ENCODE data around the gene MRNIP. TPM values are rescaled to one million over a fixed set of nuclear protein-coding genes. Genes with fewer than 3 reads are reported as not detected.
"Not testable (repeated sequence)": the region's sequence is repeated elsewhere in the genome, so short reads cannot be mapped to it uniquely, and the experiment has no call there.

The MRNIP gene
- polyA plus RNA-seq, 1 donor: 50.5 TPM

GRCh38 chr5:179841621-179842020 is 17.0 kb downstream of the MRNIP start:
- no peak for DNase-seq

DNA sequence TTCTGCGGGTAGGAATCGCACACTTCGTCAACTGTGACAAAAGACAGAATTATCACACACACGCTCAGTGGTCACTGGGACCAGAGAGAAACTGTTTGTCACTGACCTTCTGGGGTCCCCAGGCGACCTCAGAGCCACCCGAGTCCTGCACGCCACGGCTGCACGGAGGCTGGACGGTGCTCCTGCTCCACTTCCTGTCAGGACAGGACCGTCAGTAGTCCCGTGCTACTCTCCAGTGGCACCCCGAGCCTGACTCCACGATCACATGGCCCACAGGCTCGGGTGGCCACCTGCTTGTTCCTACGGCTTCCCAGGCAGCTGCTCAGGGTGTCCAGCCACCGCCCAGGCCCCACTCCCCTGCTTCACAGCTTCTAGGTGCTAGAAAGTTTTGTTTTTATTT is 17.9 kb downstream of the MRNIP start:
- DNase-seq: no peak

DNA sequence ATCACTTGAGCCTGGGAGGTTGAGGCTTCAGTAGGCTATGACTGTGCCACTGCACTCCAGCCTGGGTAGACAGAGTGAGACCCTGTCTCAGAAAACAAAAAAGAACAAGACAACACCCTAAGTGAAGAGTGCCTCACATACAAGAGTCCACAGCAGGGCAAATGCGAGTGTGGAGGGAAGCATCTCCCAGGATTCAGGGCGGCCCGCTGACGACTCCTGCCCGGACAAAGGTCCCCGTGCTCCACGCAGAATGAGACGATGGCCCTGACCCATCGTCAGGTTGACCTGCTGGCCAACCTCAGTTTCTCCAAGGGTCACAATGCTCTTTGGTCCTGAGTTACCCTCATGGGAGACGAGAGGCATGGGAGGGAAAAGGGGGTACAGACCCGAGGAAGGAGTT is 18.3 kb downstream of the MRNIP start:
- no peak for DNase-seq

DNA sequence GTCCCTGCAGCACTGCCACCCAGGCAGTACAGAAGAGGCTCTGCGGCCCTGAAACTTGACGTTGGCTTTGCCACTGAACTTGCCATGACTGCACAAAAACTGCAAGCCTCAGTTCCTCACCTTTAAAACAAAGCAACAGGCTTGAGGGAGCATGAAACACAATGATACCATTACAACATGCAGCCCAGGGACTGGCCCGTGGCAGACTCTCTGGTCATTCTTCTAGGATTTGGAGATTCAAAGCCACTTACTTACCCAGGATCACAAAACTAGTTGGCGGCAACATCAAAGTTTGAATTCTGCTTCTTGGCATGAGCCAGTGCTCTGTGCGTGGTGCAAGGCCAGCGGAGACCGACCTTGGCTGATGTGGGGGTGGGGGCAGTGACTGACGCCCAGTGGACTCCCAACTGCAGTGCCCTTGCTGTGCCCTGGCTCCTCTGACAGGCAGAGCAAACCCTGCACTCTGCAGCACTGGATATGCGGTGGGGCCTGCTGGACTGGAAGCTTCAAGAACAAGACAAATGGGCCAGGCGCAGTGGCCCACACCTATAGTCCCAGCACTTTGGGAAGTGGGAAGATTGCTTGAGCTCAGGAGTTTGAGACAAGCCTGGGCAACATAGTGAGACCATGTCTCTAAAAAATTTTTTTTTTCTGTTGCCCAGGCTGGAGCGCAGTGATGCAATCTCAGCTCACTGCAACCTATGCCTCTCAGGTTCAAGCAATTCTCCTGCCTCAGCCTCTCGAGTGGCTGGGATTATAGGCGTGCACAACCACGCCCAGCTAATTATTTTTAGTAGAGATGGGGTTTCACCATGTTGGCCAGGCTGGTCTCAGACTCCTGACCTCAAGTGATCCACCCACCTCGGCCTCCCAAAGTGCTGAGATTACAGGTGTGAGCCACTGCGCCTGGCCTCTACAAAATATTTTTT is 19.0 kb downstream of the MRNIP start:
- DNase-seq: no peak

- DNase-seq: no peak
Measured at GRCh38 chr5:179837076-179838011, 21.3 kb downstream of the MRNIP start.

- DNase-seq: no peak
Measured at GRCh38 chr5:179836225-179837019, 22.2 kb downstream of the MRNIP start.

DNA sequence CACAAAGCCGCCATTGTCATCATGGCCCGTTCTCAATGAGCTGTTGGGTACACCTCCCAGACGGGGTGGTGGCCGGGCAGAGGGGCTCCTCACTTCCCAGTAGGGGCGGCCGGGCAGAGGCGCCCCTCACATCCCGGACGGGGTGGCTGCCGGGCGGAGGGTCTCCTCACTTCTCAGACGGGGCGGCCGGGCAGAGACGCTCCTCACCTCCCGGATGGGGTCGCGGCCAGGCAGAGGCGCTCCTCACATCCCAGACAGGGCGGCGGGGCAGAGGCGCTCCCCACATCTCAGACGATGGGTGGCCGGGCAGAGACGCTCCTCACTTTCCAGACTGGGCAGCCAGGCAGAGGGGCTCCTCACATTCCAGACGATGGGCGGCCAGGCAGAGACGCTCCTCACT is 23.7 kb downstream of the MRNIP start:
- DNase-seq: not testable (repeated sequence)

- no peak for DNase-seq
Measured at GRCh38 chr5:179834120-179834519, 24.5 kb downstream of the MRNIP start.

GRCh38 chr5:179833709-179834070 is 24.9 kb downstream of the MRNIP start:
- no peak for DNase-seq

DNA sequence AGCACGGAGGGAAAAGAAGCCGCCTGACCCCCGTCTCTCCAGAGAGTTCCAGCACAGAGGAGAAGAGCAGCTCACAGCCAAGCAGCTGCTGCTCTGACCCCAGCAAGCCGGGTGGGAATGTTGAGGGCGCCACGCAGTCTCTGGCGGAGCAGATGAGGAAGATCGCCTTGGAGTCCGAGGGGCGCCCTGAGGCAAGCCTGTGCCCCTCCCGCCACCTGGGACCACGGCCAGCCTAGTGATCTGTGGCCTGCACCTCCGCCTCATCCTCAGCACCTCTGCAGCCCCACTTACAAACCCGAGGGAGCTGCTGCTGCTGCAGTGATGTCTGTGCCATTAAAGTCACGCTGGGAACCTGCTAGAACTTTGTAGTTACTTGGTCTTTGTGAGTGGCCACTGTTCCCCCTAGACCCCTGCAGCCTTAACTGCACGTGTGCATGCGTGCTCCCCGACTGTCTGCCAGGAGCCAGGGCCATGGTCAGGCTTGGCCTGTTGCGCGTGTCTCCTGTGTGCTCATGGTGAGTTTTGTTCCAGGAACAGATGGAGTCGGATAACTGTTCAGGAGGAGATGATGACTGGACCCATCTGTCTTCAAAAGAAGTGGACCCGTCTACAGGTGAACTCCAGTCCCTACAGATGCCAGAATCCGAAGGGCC is 25.4 kb downstream of the MRNIP start:
- no peak for DNase-seq

DNA sequence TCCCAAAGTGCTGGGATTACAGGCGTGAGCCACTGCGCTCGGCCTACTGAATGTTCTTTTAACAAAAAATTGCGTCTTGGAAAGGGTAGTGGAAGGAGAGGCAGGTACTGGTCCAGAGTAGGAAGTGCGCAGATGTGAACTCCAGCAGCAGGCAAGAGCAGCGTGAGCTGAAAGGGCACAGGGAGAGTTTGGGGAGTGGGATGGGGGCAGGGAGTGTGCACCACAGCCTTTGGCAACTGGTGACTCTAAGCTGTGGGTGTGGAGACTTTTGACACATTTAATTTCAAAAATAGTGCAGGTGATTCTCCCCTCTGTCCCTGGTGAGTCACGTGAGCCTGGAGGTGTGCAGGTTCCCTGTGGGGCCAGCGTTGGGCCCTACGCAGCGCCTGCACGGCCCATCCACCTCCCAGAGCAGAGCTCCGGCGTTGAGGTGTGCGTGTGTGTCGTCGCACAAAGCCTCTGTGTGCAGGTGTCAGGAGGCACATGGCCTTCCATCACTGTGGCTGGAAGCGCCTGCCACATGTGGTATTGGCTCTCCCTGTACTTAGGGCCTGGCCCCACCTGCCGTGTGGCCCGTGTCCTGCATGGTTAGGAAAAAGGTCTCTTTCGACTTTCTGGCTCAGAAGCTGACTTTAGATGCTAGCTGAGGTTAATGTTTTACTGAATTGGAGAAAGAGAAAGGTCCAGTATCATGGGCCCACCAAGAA is 26.4 kb downstream of the MRNIP start:
- no peak for DNase-seq

- DNase-seq: no peak
Measured at GRCh38 chr5:179830818-179831468, 27.7 kb downstream of the MRNIP start.

- no peak for DNase-seq
Measured at GRCh38 chr5:179829732-179830435, 28.7 kb downstream of the MRNIP start.

DNA sequence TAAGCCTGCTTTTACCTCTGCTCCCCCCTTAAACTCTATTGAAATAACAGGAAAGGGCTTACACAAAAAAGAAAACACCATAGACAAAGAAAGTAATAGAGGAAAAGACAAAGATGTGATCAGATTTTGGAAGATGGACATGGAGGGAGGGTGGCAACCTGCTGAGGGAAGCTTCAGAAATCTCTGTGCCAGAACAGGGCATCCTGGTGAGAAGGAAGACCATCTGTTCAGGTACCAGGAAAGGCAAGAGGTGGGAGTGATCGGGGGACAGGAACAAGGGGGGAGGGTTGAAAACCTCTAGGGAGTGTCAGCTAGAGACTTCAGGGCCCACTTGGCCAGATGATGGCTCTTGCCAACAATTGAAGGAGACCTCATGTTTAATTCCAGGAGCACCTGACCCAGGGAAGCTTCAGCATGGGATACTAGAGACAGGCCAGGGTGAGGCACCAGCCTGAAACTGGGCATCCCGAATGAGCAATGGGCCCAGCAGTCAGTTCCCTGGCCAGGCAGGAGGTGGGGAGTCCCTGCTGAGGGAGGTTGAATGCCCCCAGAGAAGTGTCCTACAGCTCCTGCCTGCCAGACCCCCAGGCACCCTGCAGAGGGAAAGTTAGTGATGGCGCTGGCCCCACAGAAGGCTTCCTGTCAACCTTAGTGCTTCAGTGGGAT is 29.7 kb downstream of the MRNIP start:
- DNase-seq: no peak

GRCh38 chr5:179827680-179828079 is 30.9 kb downstream of the MRNIP start:
- DNase-seq: no peak

DNA sequence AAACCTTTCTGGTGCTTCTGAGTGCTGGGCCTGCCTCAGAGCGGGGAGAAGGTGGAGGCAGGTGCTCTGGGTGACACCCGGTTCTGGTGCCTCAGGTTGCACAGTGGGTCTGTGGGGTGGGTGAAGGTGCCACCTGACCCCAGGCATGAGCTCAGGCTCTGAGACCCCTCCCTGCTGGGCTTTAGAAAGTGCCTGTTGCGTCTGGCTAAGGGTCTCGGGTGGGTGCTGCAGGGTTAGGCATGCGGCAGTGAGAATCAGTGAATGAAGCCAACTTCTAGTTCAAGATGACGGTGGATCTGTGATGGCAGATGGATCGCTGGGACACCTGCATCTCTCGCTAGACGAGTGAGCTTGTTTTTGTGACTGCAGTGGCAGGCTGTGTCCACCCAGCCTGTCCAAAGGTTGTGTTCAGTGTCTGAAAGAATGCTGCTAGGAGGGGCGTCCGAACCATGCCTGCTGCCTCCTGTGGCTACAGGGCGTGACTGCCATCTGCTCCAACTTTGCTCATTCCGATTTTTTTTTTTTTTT is 32.9 kb downstream of the MRNIP start:
- DNase-seq: no peak

- no peak for DNase-seq
Measured at GRCh38 chr5:179824745-179825112, 33.9 kb downstream of the MRNIP start.

GRCh38 chr5:179823937-179824744 is 34.5 kb downstream of the MRNIP start:
- DNase-seq: no peak
